ENCODE data around the gene PDGFB. TPM values are rescaled to one million over a fixed set of nuclear protein-coding genes. Genes with fewer than 3 reads are reported as not detected.

Gene PDGFB
- total and polyA plus RNA-seq, 2 donors (not counting 1 experiment from before 2014, with no cell fraction given): 0.04 TPM; not detected in 1

- Histone ChIP-seq H3K4me3 (ENCODE audit: control extremely low read depth in 1 of 5, extremely low read depth in 1 of 5, insufficient read depth in 1 of 5, low read depth in 2 of 5, low read length in 4 of 5) (no peak overlapping the region), H3K27ac (ENCODE audit: low read length in 2 of 2) (no peak overlapping the region), H4K20me1 (ENCODE audit: control insufficient read depth, insufficient read depth, low read length, poor library complexity, severe bottlenecking) (no peaks in the 10 kb centered on the region), H3K9ac (ENCODE audit: low read length) (no peak overlapping the region), H3K36me3 (replicated peaks in 1 of 2; ENCODE audit: control extremely low read depth in 1 of 2, control insufficient read depth in 1 of 2, extremely low read depth in 1 of 2, insufficient read depth in 2 of 2, low read length in 1 of 2) (no peaks in the 10 kb centered on the region), H2AFZ (ENCODE audit: insufficient read depth, low read depth, low read length, poor library complexity, severe bottlenecking) (no peak overlapping the region), H3K79me2 (ENCODE audit: control insufficient read depth, insufficient read depth, low read length) (no peaks in the 10 kb centered on the region), H3K4me2 (replicated peaks; ENCODE audit: low read depth, low read length, poor library complexity, severe bottlenecking) (no peak overlapping the region), H3K4me1 (ENCODE audit: control insufficient read depth in 2 of 2, insufficient read depth in 2 of 2, low read length in 2 of 2) (peaks cover 6 to 10% of the 10 kb centered on the region in 2 donors), H3K9me3 (ENCODE audit: control extremely low read depth in 1 of 3, control insufficient read depth in 2 of 3, insufficient read depth in 1 of 3, low read length in 2 of 3) (peaks cover 0 to 10% (median 0%) of the 10 kb centered on the region in 3 donors), H3K27me3 (replicated peaks in 1 of 4; ENCODE audit: control extremely low read depth in 1 of 4, control insufficient read depth in 3 of 4, insufficient read depth in 4 of 4, low read length in 3 of 4) (peaks cover 0 to 64% (median 16%) of the 10 kb centered on the region in 4 experiments)
- no peak for ATAC-seq (ENCODE audit: low read depth)
- H3K4me3 Mint-ChIP-seq: no peak overlapping the region
- DNase-seq: no peak
- peaks cover 7% of the 10 kb centered on the region for H3K4me1 Mint-ChIP-seq
- WGBS (ENCODE audit: insufficient coverage): 78% methylated on average over 11 of the region's 12 CpGs
- TF ChIP-seq EZH2 (IDR thresholded peaks at IDR 0.05; ENCODE audit: borderline replicate concordance, insufficient read depth, low read depth, low read length, poor library complexity, severe bottlenecking) (no peak), CTCF (IDR thresholded peaks at IDR 0.05) (no peak)
- intact Hi-C loops (cut with micrococcal nuclease): no loop called here
- H3K9me3 Mint-ChIP-seq (ENCODE audit: insufficient read depth): no peaks in the 10 kb centered on the region
- ChIA-PET CTCF (interaction anchor here (1.5 kb wide), 1 partner anchor 9 kb away, joined by 5 read pairs; no protein-coding TSS in a partner anchor), POLR2A (no interaction called here)
- H3K27me3 Mint-ChIP-seq: peaks cover 51% of the 10 kb centered on the region
- H3K27ac Mint-ChIP-seq: no peak overlapping the region
Observed at GRCh38 chr22:39227542-39228272, 17.1 kb downstream of the PDGFB start.

GRCh38 chr22:39226353-39226752 lies 18.4 kb downstream of the PDGFB start:
- ATAC-seq (ENCODE audit: low read depth) (no peak), DNase-seq (no peak)
- H3K27me3 Mint-ChIP-seq: peaks cover 47% of the 10 kb centered on the region
- TF ChIP-seq CTCF (IDR thresholded peaks at IDR 0.05) (no peak), EZH2 (IDR thresholded peaks at IDR 0.05; ENCODE audit: borderline replicate concordance, insufficient read depth, low read depth, low read length, poor library complexity, severe bottlenecking) (no peak)
- WGBS (ENCODE audit: insufficient coverage): 100% methylated on average over 2 of the region's 6 CpGs
- H3K4me2 ChIP-seq (replicated peaks; ENCODE audit: low read depth, low read length, poor library complexity, severe bottlenecking): no peak overlapping the region
- H3K9ac ChIP-seq (ENCODE audit: low read length): no peak overlapping the region
- peaks cover 6 to 10% of the 10 kb centered on the region in 2 donors for H3K4me1 ChIP-seq (ENCODE audit: control insufficient read depth in 2 of 2, insufficient read depth in 2 of 2, low read length in 2 of 2)
- H3K4me3 Mint-ChIP-seq: no peak overlapping the region
- no peaks in the 10 kb centered on the region for H3K79me2 ChIP-seq (ENCODE audit: control insufficient read depth, insufficient read depth, low read length)
- no peak overlapping the region for H3K27ac Mint-ChIP-seq
- H3K4me3 ChIP-seq (ENCODE audit: control extremely low read depth in 1 of 5, extremely low read depth in 1 of 5, insufficient read depth in 1 of 5, low read depth in 2 of 5, low read length in 4 of 5): no peak overlapping the region
- ChIA-PET POLR2A (interaction anchor here (0.6 kb wide), 1 partner anchor 78 kb away, joined by 4 read pairs; no protein-coding TSS in a partner anchor), CTCF (interaction anchor here (1.5 kb wide), 1 partner anchor 10 kb away, joined by 5 read pairs; no protein-coding TSS in a partner anchor)
- peaks cover 0 to 18% (median 4%) of the 10 kb centered on the region in 3 donors for H3K9me3 ChIP-seq (ENCODE audit: control extremely low read depth in 1 of 3, control insufficient read depth in 2 of 3, insufficient read depth in 1 of 3, low read length in 2 of 3)
- no peaks in the 10 kb centered on the region for H3K36me3 ChIP-seq (replicated peaks in 1 of 2; ENCODE audit: control extremely low read depth in 1 of 2, control insufficient read depth in 1 of 2, extremely low read depth in 1 of 2, insufficient read depth in 2 of 2, low read length in 1 of 2)
- intact Hi-C loops (cut with micrococcal nuclease): no loop called here
- H2AFZ ChIP-seq (ENCODE audit: insufficient read depth, low read depth, low read length, poor library complexity, severe bottlenecking): no peak overlapping the region
- H3K27ac ChIP-seq (ENCODE audit: low read length in 2 of 2): no peak overlapping the region
- H3K4me1 Mint-ChIP-seq: peaks cover 7% of the 10 kb centered on the region
- peaks cover 0 to 64% (median 15%) of the 10 kb centered on the region in 4 experiments for H3K27me3 ChIP-seq (replicated peaks in 1 of 4; ENCODE audit: control extremely low read depth in 1 of 4, control insufficient read depth in 3 of 4, insufficient read depth in 4 of 4, low read length in 3 of 4)
- H4K20me1 ChIP-seq (ENCODE audit: control insufficient read depth, insufficient read depth, low read length, poor library complexity, severe bottlenecking): no peaks in the 10 kb centered on the region
- H3K9me3 Mint-ChIP-seq (ENCODE audit: insufficient read depth): peaks cover 4% of the 10 kb centered on the region

Data from B cell (primary cell).